OCI-LY7 (cell line): ENCODE results near the gene SLC25A30. TPM values are rescaled to one million over a fixed set of nuclear protein-coding genes. Genes with fewer than 3 reads are reported as not detected.
"Not testable (repeated sequence)": the region's sequence is repeated elsewhere in the genome, so short reads cannot be mapped to it uniquely, and the experiment has no call there.

ENCODE experiments used
- BruUV-seq: library from RNA; stranded (reverse); fragments of 400-500 nt; replicated peaks from 2 replicates; lab custom pipeline; 2021; lab: Mats Ljungman, UMichigan
- CTCF ChIA-PET: fragments of 300-600 bp; sonication (Branson Sonifier 250); formaldehyde crosslinking; loops from one replicate; lab custom pipeline; 2022; ENCODE audit warnings: antibody characterized with exemption; ENCODE audit not compliant: unreplicated experiment; lab: Charles Lee
- POLR2A ChIA-PET: fragments of 300-600 bp; sonication (Branson Sonifier 250); formaldehyde crosslinking; loops from one replicate; lab custom pipeline; 2022; ENCODE audit warnings: antibody characterized with exemption; lab: Charles Lee
- DNase-seq: peaks from one replicate; pipeline ENCODE4 v3.0.0-alpha.2; 2015; ENCODE audit warnings: low spot score
- H2AFZ ChIP-seq: fragments of 200-600 bp; sonication (generic), shearing (Covaris generic); 2 replicates; pipeline ENCODE4 v1.6.1; 2014; ENCODE audit warnings: mild to moderate bottlenecking, antibody characterized with exemption, low read length, moderate library complexity
- H3K27ac ChIP-seq: fragments of 200-600 bp; sonication (generic); 2 replicates; pipeline ENCODE4 v1.5.1; 2014; ENCODE audit warnings: mixed run types, low read depth, mild to moderate bottlenecking, moderate library complexity, low read length, inconsistent platforms; ENCODE audit not compliant: poor library complexity, severe bottlenecking
- H3K36me3 ChIP-seq: fragments of 200-600 bp; sonication (generic); 2 replicates; pipeline ENCODE4 v1.6.1; 2014; ENCODE audit warnings: mild to moderate bottlenecking, antibody characterized with exemption, low read length, moderate library complexity, mixed read lengths; ENCODE audit not compliant: insufficient read depth
- H3K4me1 ChIP-seq: fragments of 200-600 bp; sonication (generic); 2 replicates; pipeline ENCODE4 v1.5.1; 2014; ENCODE audit warnings: mild to moderate bottlenecking, low read length; ENCODE audit not compliant: insufficient read depth, poor library complexity, severe bottlenecking
- H3K4me2 ChIP-seq: fragments of 200-600 bp; sonication (generic); 2 replicates; pipeline ENCODE4 v1.6.1; 2014; ENCODE audit warnings: mild to moderate bottlenecking, low read length
- H3K4me3 ChIP-seq: fragments of 200-600 bp; sonication (generic); 2 replicates; pipeline ENCODE4 v1.5.1; 2014; ENCODE audit warnings: mild to moderate bottlenecking, low read depth, low read length; ENCODE audit not compliant: poor library complexity, severe bottlenecking
- H3K79me2 ChIP-seq: fragments of 200-600 bp; sonication (generic); 2 replicates; pipeline ENCODE4 v1.6.1; 2016; ENCODE audit warnings: low read depth, mild to moderate bottlenecking, low read length, moderate library complexity, mixed read lengths; ENCODE audit not compliant: insufficient read depth
- H3K9me2 ChIP-seq: fragments of 200-600 bp; sonication (generic); 2 replicates; pipeline ENCODE4 v1.6.1; 2016; ENCODE audit warnings: mild to moderate bottlenecking, low read length, mixed read lengths; ENCODE audit not compliant: insufficient read depth
- H3K9me3 ChIP-seq: fragments of 200-600 bp; sonication (generic); 2 replicates; pipeline ENCODE4 v1.6.1; 2014; ENCODE audit warnings: mild to moderate bottlenecking, mixed run types, low read length, mixed read lengths
- H4K20me1 ChIP-seq: fragments of 200-600 bp; sonication (generic); 2 replicates; pipeline ENCODE4 v1.6.1; 2014; ENCODE audit warnings: mild to moderate bottlenecking, antibody characterized with exemption, low read length, moderate library complexity, mixed read lengths; ENCODE audit not compliant: insufficient read depth
- EZH2phosphoT487 ChIP-seq: fragments of 200-600 bp; sonication (generic); IDR thresholded peaks from 2 replicates; pipeline ENCODE4 v1.6.1; 2018; ENCODE audit warnings: low read depth, borderline replicate concordance, mild to moderate bottlenecking, mixed run types, antibody characterized with exemption, low read length, moderate library complexity, mixed read lengths
- intact Hi-C: fragments of 100-400 bp; cut with micrococcal nuclease; formaldehyde crosslinking; loops from one replicate; pipeline ENCODE4 v1.10.0; 2022; ENCODE audit not compliant: unreplicated experiment
- total RNA-seq, 2 experiments: library from RNA; depleted of rRNA in 1 of 2; stranded (reverse); fragments of >200 nt in 1 of 2; shearing (Covaris generic) in 1 of 2; gene quantifications; 2 replicates each; pipeline ENCODE4 v1.2.3, GENCODE V29; 2014 to 2022
- TF ChIP-seq, protein P1 (sequence below): fragments of 200-600 bp; sonication (generic); conservative IDR thresholded peaks from 2 replicates; pipeline ENCODE4 v1.5.1; 2014; ENCODE audit warnings: mild to moderate bottlenecking, antibody characterized with exemption, low read length, moderate library complexity, mixed read lengths

Gene SLC25A30
- total RNA-seq, 2 experiments from 2014 or later = 0.78 to 1.5 TPM

GRCh38 chr13:45385320-45385719 lies 32.9 kb downstream of the SLC25A30 start:
- DNase-seq = no peak
- Histone ChIP-seq H3K4me3 (no peak overlapping the region), H3K4me1 (no peaks in the 10 kb centered on the region), H3K79me2 (no peaks in the 10 kb centered on the region), H2AFZ (no peak overlapping the region), H3K36me3 (no peaks in the 10 kb centered on the region), H3K9me3 (no peaks in the 10 kb centered on the region), H4K20me1 (no peaks in the 10 kb centered on the region), H3K9me2 (no peaks in the 10 kb centered on the region), H3K27ac (no peak overlapping the region), H3K4me2 (no peak overlapping the region)
- intact Hi-C loops = no loop called here
- POLR2A ChIA-PET = no interaction called here
- no peak for TF ChIP-seq EZH2phosphoT487
- no TSS peak for BruUV-seq
- CTCF ChIA-PET = interaction anchor here (0.7 kb wide), 1 partner anchor 8 kb away, joined by 3 read pairs; no protein-coding TSS in a partner anchor

DNA sequence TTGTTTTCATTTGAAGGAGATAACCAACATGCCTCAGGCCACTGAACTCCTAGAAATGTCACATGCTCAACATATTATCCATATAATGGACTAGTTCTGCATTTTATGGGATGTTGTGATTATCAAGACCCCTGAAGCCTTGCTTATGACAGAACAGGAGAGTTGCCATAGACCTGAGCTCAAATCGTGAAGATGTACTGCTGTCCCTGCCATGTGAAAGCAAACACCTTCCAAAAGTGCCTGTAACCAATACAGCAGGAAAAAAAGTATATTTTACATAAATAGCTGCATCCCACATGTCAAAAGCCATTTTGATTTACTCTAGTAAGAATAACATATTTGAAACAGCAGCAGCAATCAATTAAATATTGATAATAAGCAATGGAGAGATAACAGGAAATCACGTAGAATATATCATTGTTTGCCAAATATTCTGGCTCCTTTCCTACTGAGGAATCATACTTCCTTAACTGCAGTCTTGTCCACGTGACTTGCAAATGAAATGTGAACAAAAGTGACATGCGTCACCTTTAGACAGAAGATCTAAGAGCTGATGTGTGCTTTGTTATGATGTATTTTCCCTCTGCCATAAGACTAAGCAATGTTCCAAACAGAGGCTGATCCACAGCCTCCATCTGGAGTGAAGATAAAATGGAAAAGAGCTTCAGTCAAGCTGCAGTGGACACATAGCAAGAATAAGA lies 33.5 kb downstream of the SLC25A30 start:
- H3K4me3 ChIP-seq = no peak overlapping the region
- no peaks in the 10 kb centered on the region for H4K20me1 ChIP-seq
- BruUV-seq = no TSS peak
- ChIA-PET POLR2A (no interaction called here), CTCF (interaction anchor here (0.7 kb wide), 1 partner anchor 9 kb away, joined by 3 read pairs; no protein-coding TSS in a partner anchor)
- DNase-seq = no peak
- intact Hi-C loops = no loop called here
- H3K4me2 ChIP-seq = no peak overlapping the region
- no peaks in the 10 kb centered on the region for H3K4me1 ChIP-seq
- H3K79me2 ChIP-seq = no peaks in the 10 kb centered on the region
- no peaks in the 10 kb centered on the region for H3K36me3 ChIP-seq
- no peaks in the 10 kb centered on the region for H3K9me2 ChIP-seq
- TF ChIP-seq EZH2phosphoT487 = no peak
- TF ChIP-seq, protein P1, sequence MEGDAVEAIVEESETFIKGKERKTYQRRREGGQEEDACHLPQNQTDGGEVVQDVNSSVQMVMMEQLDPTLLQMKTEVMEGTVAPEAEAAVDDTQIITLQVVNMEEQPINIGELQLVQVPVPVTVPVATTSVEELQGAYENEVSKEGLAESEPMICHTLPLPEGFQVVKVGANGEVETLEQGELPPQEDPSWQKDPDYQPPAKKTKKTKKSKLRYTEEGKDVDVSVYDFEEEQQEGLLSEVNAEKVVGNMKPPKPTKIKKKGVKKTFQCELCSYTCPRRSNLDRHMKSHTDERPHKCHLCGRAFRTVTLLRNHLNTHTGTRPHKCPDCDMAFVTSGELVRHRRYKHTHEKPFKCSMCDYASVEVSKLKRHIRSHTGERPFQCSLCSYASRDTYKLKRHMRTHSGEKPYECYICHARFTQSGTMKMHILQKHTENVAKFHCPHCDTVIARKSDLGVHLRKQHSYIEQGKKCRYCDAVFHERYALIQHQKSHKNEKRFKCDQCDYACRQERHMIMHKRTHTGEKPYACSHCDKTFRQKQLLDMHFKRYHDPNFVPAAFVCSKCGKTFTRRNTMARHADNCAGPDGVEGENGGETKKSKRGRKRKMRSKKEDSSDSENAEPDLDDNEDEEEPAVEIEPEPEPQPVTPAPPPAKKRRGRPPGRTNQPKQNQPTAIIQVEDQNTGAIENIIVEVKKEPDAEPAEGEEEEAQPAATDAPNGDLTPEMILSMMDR = no peak
- no peaks in the 10 kb centered on the region for H3K9me3 ChIP-seq
- no peak overlapping the region for H3K27ac ChIP-seq
- H2AFZ ChIP-seq = no peak overlapping the region

GRCh38 chr13:45382739-45383138 lies 35.4 kb downstream of the SLC25A30 start:
- intact Hi-C loops, H3K4me3 ChIP-seq, BruUV-seq, H3K9me2 ChIP-seq, H3K36me3 ChIP-seq, H3K79me2 ChIP-seq, H3K4me2 ChIP-seq, H3K27ac ChIP-seq, H3K4me1 ChIP-seq, H3K9me3 ChIP-seq, DNase-seq, H2AFZ ChIP-seq, H4K20me1 ChIP-seq, CTCF ChIA-PET: not testable (repeated sequence)
- POLR2A ChIA-PET = interaction anchor here (0.6 kb wide), 1 partner anchor 15 kb away, joined by 3 read pairs; no protein-coding TSS in a partner anchor
